Hepatocyte (in vitro differentiated cells): ENCODE measurements around the gene MAPKBP1.

ENCODE experiments used
- EZH2 ChIP-seq: fragments of 200-600 bp; sonication (generic); IDR thresholded peaks from 2 replicates; pipeline ENCODE4 v1.6.1; 2016; ENCODE audit warnings: antibody characterized with exemption, mild to moderate bottlenecking, borderline replicate concordance
- EZH2phosphoT487 ChIP-seq: fragments of 200-600 bp; sonication (generic); IDR thresholded peaks from one replicate; pipeline ENCODE4 v1.6.1; 2018; ENCODE audit warnings: antibody characterized with exemption, mild to moderate bottlenecking, low read depth, moderate library complexity; ENCODE audit not compliant: unreplicated experiment, severe bottlenecking
- TF ChIP-seq, protein P1 (sequence below): fragments of 200-600 bp; sonication (generic); IDR thresholded peaks from 2 replicates; pipeline ENCODE4 v1.5.1; 2016; ENCODE audit warnings: antibody characterized with exemption, mild to moderate bottlenecking; ENCODE audit not compliant: poor library complexity

DNA sequence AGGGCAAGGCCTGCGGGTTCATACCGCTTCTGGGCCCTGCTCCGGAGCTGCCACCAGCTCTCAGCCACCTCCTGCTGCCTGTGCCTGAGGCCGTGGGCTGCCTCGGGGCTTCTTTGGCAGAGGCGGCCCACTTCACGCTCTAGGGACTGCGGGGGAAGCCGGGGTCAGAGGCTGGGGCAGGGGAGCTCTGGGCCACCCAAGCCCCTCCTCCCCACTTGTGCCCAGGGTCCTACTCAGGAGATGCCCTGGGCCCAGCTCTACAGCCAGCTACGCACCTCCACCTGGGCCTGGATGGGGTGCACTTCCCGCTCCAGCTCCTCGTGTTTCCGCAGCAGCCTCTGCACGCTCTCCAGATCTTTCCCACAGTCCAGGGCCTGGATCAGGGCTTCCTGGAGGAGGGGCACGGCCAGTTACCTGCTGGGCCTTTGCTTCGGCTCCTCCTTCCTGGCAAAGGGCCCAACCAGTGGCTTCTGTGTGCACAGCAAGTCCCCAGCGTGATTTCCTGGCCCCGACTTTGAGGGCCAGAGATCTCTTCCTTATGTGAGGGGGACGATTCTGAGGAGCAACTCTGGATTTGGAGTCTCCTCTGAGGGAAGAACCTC is 88.3 kb downstream of the MAPKBP1 start:
- TF ChIP-seq, protein P1, sequence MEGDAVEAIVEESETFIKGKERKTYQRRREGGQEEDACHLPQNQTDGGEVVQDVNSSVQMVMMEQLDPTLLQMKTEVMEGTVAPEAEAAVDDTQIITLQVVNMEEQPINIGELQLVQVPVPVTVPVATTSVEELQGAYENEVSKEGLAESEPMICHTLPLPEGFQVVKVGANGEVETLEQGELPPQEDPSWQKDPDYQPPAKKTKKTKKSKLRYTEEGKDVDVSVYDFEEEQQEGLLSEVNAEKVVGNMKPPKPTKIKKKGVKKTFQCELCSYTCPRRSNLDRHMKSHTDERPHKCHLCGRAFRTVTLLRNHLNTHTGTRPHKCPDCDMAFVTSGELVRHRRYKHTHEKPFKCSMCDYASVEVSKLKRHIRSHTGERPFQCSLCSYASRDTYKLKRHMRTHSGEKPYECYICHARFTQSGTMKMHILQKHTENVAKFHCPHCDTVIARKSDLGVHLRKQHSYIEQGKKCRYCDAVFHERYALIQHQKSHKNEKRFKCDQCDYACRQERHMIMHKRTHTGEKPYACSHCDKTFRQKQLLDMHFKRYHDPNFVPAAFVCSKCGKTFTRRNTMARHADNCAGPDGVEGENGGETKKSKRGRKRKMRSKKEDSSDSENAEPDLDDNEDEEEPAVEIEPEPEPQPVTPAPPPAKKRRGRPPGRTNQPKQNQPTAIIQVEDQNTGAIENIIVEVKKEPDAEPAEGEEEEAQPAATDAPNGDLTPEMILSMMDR = no peak
- no peak for TF ChIP-seq EZH2
- no peak for TF ChIP-seq EZH2phosphoT487
